Hepatocyte (in vitro differentiated cells): ENCODE results near the gene BBOX1. TPM values are rescaled to one million over a fixed set of nuclear protein-coding genes. Genes with fewer than 3 reads are reported as not detected.

Source experiments
- DNase-seq: peaks from one replicate; pipeline ENCODE4 v3.0.0-alpha.2; 2016; ENCODE audit warnings: low spot score
- H2AFZ ChIP-seq: fragments of 200-600 bp; sonication (generic); 2 replicates; pipeline ENCODE4 v1.6.0; 2016; ENCODE audit warnings: antibody characterized with exemption, mild to moderate bottlenecking
- H3K27ac ChIP-seq: fragments of 200-600 bp; sonication (generic); 2 replicates; pipeline ENCODE4 v1.5.1; 2016; ENCODE audit warnings: mild to moderate bottlenecking
- H3K27me3 ChIP-seq: fragments of 200-600 bp; sonication (generic); 2 replicates; pipeline ENCODE4 v1.6.1; 2016
- H3K36me3 ChIP-seq: fragments of 200-600 bp; sonication (generic); replicated peaks from 2 replicates; pipeline ENCODE4 v1.5.1; 2016; ENCODE audit warnings: low read depth; ENCODE audit not compliant: insufficient read depth
- H3K4me1 ChIP-seq: fragments of 200-600 bp; sonication (generic); 2 replicates; pipeline ENCODE4 v1.5.1; 2016; ENCODE audit warnings: mild to moderate bottlenecking, moderate library complexity; ENCODE audit not compliant: insufficient read depth
- H3K4me2 ChIP-seq: fragments of 200-600 bp; sonication (generic); 2 replicates; pipeline ENCODE4 v1.6.0; 2016
- H3K4me3 ChIP-seq: fragments of 200-600 bp; sonication (generic); 2 replicates; pipeline ENCODE4 v1.5.1; 2016; ENCODE audit warnings: mild to moderate bottlenecking
- H3K79me2 ChIP-seq: fragments of 200-600 bp; sonication (generic); 2 replicates; pipeline ENCODE4 v1.6.0; 2017; ENCODE audit warnings: mild to moderate bottlenecking
- H3K9me2 ChIP-seq: fragments of 200-600 bp; sonication (generic); replicated peaks from 2 replicates; pipeline ENCODE4 v1.6.0; 2017; ENCODE audit warnings: mild to moderate bottlenecking; ENCODE audit not compliant: insufficient read depth
- H3K9me3 ChIP-seq: fragments of 200-600 bp; sonication (generic); 2 replicates; pipeline ENCODE4 v1.5.1; 2016; ENCODE audit warnings: low read depth, mild to moderate bottlenecking
- H4K20me1 ChIP-seq: fragments of 200-600 bp; sonication (generic); 2 replicates; pipeline ENCODE4 v1.6.0; 2016; ENCODE audit warnings: mild to moderate bottlenecking; ENCODE audit not compliant: insufficient read depth, poor library complexity, severe bottlenecking
- CTCF ChIP-seq: fragments of 200-600 bp; sonication (generic); IDR thresholded peaks from 2 replicates; pipeline ENCODE4 v1.5.1; 2016; ENCODE audit warnings: antibody characterized with exemption, mild to moderate bottlenecking; ENCODE audit not compliant: poor library complexity
- EZH2 ChIP-seq: fragments of 200-600 bp; sonication (generic); IDR thresholded peaks from 2 replicates; pipeline ENCODE4 v1.6.1; 2016; ENCODE audit warnings: antibody characterized with exemption, mild to moderate bottlenecking, borderline replicate concordance
- EZH2phosphoT487 ChIP-seq: fragments of 200-600 bp; sonication (generic); IDR thresholded peaks from one replicate; pipeline ENCODE4 v1.6.1; 2018; ENCODE audit warnings: antibody characterized with exemption, mild to moderate bottlenecking, low read depth, moderate library complexity; ENCODE audit not compliant: unreplicated experiment, severe bottlenecking
- whole genome bisulfite sequencing: methylation state at CpG from one replicate; pipeline ENCODE4 v1.1.6; 2016; ENCODE audit warnings: low lambda C conversion rate; ENCODE audit errors: missing lambda C conversion rate; 5-methylcytosine and 5-hydroxymethylcytosine counted together
- polyA plus RNA-seq: library from polyadenylated mRNA; unstranded; fragments of >200 nt; fragmentation: Nextera tagmentation; extraction: Ambion mirVana; gene quantifications from 2 replicates; pipeline ENCODE4 v1.2.1, GENCODE V29; 2016
- total RNA-seq: library from RNA; depleted of rRNA; stranded (reverse); fragments of >200 nt; gene quantifications from 2 replicates; pipeline ENCODE4 v1.2.3, GENCODE V29; 2014

Gene BBOX1
- total and polyA plus RNA-seq, 2 experiments from 2014 or later: 0.56 to 1.6 TPM

- Histone ChIP-seq H4K20me1 (no peaks in the 10 kb centered on the region), H3K4me1 (peaks cover 25% of the 10 kb centered on the region), H3K9me3 (no peaks in the 10 kb centered on the region), H3K27ac (no peak overlapping the region), H3K4me3 (no peak overlapping the region), H3K79me2 (no peaks in the 10 kb centered on the region), H3K4me2 (peak overlapping the region; percentile 12), H3K36me3 (no peaks in the 10 kb centered on the region), H3K9me2 (no peaks in the 10 kb centered on the region), H2AFZ (no peak overlapping the region), H3K27me3 (no peaks in the 10 kb centered on the region)
- TF ChIP-seq CTCF (no peak), EZH2 (no peak), EZH2phosphoT487 (no peak)
- DNase-seq: no peak
Measured at GRCh38 chr11:27084518-27084917, 43.9 kb downstream of the BBOX1 start.

- Histone ChIP-seq H4K20me1 (no peaks in the 10 kb centered on the region), H2AFZ (no peak overlapping the region), H3K79me2 (no peaks in the 10 kb centered on the region), H3K4me2 (no peak overlapping the region), H3K4me1 (peaks cover 25% of the 10 kb centered on the region), H3K27me3 (no peaks in the 10 kb centered on the region), H3K36me3 (no peaks in the 10 kb centered on the region), H3K9me2 (no peaks in the 10 kb centered on the region), H3K9me3 (peaks cover 3% of the 10 kb centered on the region), H3K27ac (peak overlapping the region; percentile 8), H3K4me3 (no peak overlapping the region)
- no peak for TF ChIP-seq CTCF
- TF ChIP-seq EZH2: no peak
- TF ChIP-seq EZH2phosphoT487: no peak
- WGBS: 85% methylated on average over 1 of the region's 1 CpG
- no peak for DNase-seq
Measured at GRCh38 chr11:27085111-27085510, 44.5 kb downstream of the BBOX1 start.

- Histone ChIP-seq H3K36me3 (no peaks in the 10 kb centered on the region), H3K4me1 (peaks cover 25% of the 10 kb centered on the region), H4K20me1 (no peaks in the 10 kb centered on the region), H2AFZ (no peak overlapping the region), H3K27me3 (no peaks in the 10 kb centered on the region), H3K9me2 (no peaks in the 10 kb centered on the region), H3K4me2 (no peak overlapping the region), H3K4me3 (no peak overlapping the region), H3K79me2 (no peaks in the 10 kb centered on the region), H3K9me3 (peaks cover 6% of the 10 kb centered on the region), H3K27ac (peak overlapping the region; percentile 8)
- WGBS: 28% methylated on average over 1 of the region's 1 CpG
- TF ChIP-seq EZH2phosphoT487 (no peak), EZH2 (no peak), CTCF (no peak)
- no peak for DNase-seq
Measured at GRCh38 chr11:27085605-27086004, 45.0 kb downstream of the BBOX1 start.

GRCh38 chr11:27087432-27087831 lies 46.8 kb downstream of the BBOX1 start:
- peaks cover 15% of the 10 kb centered on the region for H3K9me3 ChIP-seq
- H3K36me3 ChIP-seq: no peaks in the 10 kb centered on the region
- H3K4me2 ChIP-seq: no peak overlapping the region
- H3K27ac ChIP-seq: no peak overlapping the region
- DNase-seq: no peak
- WGBS: 86% methylated on average over 2 of the region's 2 CpGs
- H3K27me3 ChIP-seq: no peaks in the 10 kb centered on the region
- peaks cover 25% of the 10 kb centered on the region for H3K4me1 ChIP-seq
- no peak overlapping the region for H2AFZ ChIP-seq
- H3K79me2 ChIP-seq: no peaks in the 10 kb centered on the region
- no peaks in the 10 kb centered on the region for H4K20me1 ChIP-seq
- H3K9me2 ChIP-seq: no peaks in the 10 kb centered on the region
- TF ChIP-seq EZH2: no peak
- no peak for TF ChIP-seq CTCF
- no peak for TF ChIP-seq EZH2phosphoT487
- no peak overlapping the region for H3K4me3 ChIP-seq
